GM06990 (cell line): Measurements from ENCODE around the gene DDX3X.

ENCODE experiments used
- DNase-seq: peaks from one replicate; pipeline ENCODE4 v3.0.0-alpha.2; 2011; ENCODE audit not compliant: insufficient read length; ENCODE audit errors: extremely low read depth
- H3K27me3 ChIP-seq: replicated peaks from 2 replicates; pipeline ENCODE4 v1.6.0; 2011; ENCODE audit warnings: low read length; ENCODE audit not compliant: control insufficient read depth, insufficient read depth
- H3K36me3 ChIP-seq: 2 replicates; pipeline ENCODE4 v1.5.1; 2011; ENCODE audit warnings: low read length; ENCODE audit not compliant: control insufficient read depth, insufficient read depth
- H3K4me3 ChIP-seq: replicated peaks from 2 replicates; pipeline ENCODE4 v1.5.1; 2011; ENCODE audit warnings: low read depth, mild to moderate bottlenecking, control low read depth, low read length
- TF ChIP-seq, protein P1 (sequence below): IDR thresholded peaks from 2 replicates; pipeline ENCODE4 v1.5.1; 2011; ENCODE audit warnings: low read length, control low read depth, mild to moderate bottlenecking, inconsistent platforms; ENCODE audit not compliant: insufficient read depth, poor library complexity, severe bottlenecking

The DDX3X gene

DNA sequence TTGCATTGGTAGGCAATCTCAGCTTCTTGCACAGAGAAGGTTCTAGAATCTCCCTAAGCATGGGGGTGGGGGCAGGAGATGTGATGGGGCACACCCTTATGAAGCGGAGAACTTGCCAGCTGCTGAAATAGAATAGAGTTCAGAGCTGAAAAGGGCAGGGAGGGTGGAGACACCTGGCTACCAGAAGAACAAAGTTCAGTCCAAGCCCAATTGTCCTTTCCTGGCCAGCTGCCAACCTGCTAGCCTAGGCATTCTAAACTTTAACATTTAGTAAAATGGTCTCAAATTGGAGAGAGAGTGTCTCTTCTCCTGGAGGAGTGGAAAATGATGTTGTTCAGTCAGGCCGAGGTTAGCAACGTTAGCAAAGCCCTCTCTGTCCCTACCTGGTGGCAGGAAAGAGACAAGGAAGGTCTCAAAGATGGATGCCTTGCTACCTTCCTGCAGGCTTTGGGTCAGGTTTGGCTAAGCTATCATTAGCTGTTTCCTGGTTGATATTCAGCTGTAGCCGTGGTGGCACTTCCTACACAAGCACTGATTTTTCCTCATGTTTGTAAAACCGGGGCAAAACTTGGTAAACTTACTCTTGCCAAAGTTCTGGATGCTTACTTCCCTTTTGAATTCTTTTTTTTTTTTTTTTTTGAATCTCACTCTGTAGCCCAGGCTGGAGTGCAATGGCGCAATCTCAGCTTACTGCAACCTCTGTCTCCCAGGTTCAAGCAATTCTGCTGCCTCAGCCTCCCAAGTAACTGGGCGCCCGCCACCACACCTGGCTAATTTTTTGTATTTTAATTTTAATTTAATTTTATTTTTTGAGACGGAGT, 78.5 kb downstream of the DDX3X start:
- no peaks in the 10 kb centered on the region for H3K36me3 ChIP-seq

More for the DNA sequence above, 78.5 kb downstream of the DDX3X start:
- Histone ChIP-seq H3K27me3 (peaks cover 2% of the 10 kb centered on the region; the same call in 1 of the 2 replicates), H3K4me3 (no peak overlapping the region)
- TF ChIP-seq, protein P1, sequence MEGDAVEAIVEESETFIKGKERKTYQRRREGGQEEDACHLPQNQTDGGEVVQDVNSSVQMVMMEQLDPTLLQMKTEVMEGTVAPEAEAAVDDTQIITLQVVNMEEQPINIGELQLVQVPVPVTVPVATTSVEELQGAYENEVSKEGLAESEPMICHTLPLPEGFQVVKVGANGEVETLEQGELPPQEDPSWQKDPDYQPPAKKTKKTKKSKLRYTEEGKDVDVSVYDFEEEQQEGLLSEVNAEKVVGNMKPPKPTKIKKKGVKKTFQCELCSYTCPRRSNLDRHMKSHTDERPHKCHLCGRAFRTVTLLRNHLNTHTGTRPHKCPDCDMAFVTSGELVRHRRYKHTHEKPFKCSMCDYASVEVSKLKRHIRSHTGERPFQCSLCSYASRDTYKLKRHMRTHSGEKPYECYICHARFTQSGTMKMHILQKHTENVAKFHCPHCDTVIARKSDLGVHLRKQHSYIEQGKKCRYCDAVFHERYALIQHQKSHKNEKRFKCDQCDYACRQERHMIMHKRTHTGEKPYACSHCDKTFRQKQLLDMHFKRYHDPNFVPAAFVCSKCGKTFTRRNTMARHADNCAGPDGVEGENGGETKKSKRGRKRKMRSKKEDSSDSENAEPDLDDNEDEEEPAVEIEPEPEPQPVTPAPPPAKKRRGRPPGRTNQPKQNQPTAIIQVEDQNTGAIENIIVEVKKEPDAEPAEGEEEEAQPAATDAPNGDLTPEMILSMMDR: no peak
- no peak for DNase-seq
